ENCODE measurements around the gene RASAL1.
A peak's percentile ranks its signal among the peaks of the same experiment; 100 is the strongest.

Gene RASAL1

GRCh38 chr12:113056631-113057488 lies 78.7 kb downstream of the RASAL1 start, which contains the start of gene DTX1:
Gene DTX1, plus strand, starts transcription at chr12:113056730. Its CDS starts 1,463 bp downstream, at chr12:113058193.
- peak in 3 of 5 experiments; percentile 8 to 25 (median 24) for DNase-seq

DNA sequence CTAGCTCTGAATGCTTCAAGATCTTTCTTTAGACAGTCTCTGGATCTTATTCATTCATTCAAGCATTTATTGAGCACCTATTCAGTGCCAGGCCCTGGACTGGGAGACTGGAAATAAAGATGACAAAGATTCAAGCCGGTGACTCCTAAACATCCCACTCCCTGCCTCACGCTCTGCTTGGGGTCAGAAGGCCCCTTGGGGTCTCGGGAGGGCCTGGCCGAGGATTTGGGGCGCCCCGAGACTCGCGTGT lies 79.3 kb downstream of the RASAL1 start:
- DNase-seq: no peak

GRCh38 chr12:113055594-113056380 lies 79.8 kb downstream of the RASAL1 start:
- DNase-seq: no peak

GRCh38 chr12:113054948-113055486 lies 80.5 kb downstream of the RASAL1 start:
- no peak for DNase-seq

- no peak for DNase-seq
Measured at GRCh38 chr12:113052326-113052725, 83.2 kb downstream of the RASAL1 start.

- no peak for DNase-seq
Measured at GRCh38 chr12:113051759-113052158, 83.8 kb downstream of the RASAL1 start.

DNA sequence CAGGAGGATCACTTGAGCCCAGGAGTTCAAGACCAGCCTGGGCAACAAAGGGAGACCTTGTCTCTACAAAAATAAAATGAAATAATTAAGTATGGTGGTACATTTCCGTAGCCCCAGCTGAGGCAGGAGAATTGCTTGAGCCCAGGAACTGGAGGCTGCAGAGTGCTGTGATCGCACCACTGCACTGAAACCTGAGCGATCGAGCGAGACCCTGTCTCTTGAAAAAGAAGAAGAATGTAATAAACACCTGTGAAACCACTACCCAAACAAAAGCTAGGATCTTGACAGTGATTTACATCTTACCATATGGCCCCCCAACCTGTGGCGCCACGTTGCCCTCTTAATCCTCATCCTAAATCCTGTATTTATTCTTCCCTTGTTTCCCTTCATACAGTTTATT lies 84.8 kb downstream of the RASAL1 start:
- no peak for DNase-seq

GRCh38 chr12:113049976-113050742 lies 85.4 kb downstream of the RASAL1 start:
- no peak for DNase-seq
